Measurements from ENCODE around the gene UNC119. TPM values are rescaled to one million over a fixed set of nuclear protein-coding genes. Genes with fewer than 3 reads are reported as not detected.

The UNC119 gene
- total RNA-seq, 1 donor, result 23.2 TPM

- peak; percentile 98 for DNase-seq (ENCODE audit: insufficient read length, low spot score, missing footprints)
- H3K4me3 ChIP-seq (ENCODE audit: insufficient read depth, low read length), result no peak overlapping the region
- H3K9me3 ChIP-seq (ENCODE audit: low read depth, low read length), result no peaks in the 10 kb centered on the region
- peaks cover 20% of the 10 kb centered on the region for H3K79me2 ChIP-seq (ENCODE audit: insufficient read depth, low read length)
- peaks cover 11% of the 10 kb centered on the region for H3K36me3 ChIP-seq (ENCODE audit: insufficient read depth, low read length)
- H3K27me3 ChIP-seq (ENCODE audit: insufficient read depth, low read length), result no peaks in the 10 kb centered on the region
- H4K20me1 ChIP-seq (ENCODE audit: insufficient read depth, low read length), result peaks cover 39% of the 10 kb centered on the region
- H3K4me2 ChIP-seq (ENCODE audit: insufficient read depth, low read length), result no peak overlapping the region
- H3K27ac ChIP-seq (ENCODE audit: low read depth, low read length), result no peak overlapping the region
- TF ChIP-seq CTCF (IDR thresholded peaks at IDR 0.05; ENCODE audit: extremely low read depth, low read depth, low read length), result peak; percentile 96
- H2AFZ ChIP-seq (ENCODE audit: low read length), result no peak overlapping the region
- H3K4me1 ChIP-seq (ENCODE audit: insufficient read depth, low read length), result peaks cover 5% of the 10 kb centered on the region
Measured at GRCh38 chr17:28547623-28548416, 4.6 kb downstream of the UNC119 start.

DNA sequence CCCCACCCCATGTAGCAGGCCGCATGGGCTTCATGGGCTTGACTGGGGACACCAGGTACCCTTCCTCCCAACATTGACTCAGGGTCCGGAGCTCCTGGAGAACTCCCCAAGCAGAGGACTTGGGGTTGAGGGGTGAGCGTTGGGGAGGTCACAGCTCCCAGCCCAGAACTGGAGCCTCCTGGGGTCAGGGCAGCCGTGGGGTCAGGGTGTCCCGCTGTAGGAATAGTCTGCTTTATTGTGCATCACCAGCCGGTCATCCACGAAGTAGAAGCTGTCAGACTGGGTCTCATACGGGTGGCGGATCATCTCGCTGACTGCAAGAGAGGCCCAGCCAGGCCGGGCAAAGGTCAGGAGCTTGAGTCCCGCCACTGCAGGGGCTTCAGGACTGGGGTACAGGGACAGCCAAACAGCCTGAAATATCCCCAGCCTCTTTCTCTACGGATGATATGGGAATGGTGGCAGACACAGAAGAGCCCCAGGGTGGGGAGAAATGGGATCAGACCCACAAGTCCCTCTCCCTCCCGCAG lies 5.3 kb downstream of the UNC119 start:
- Histone ChIP-seq H3K27ac (ENCODE audit: low read depth, low read length) (no peak overlapping the region), H3K79me2 (ENCODE audit: insufficient read depth, low read length) (peaks cover 20% of the 10 kb centered on the region), H3K36me3 (ENCODE audit: insufficient read depth, low read length) (peaks cover 11% of the 10 kb centered on the region), H3K9me3 (ENCODE audit: low read depth, low read length) (no peaks in the 10 kb centered on the region), H4K20me1 (ENCODE audit: insufficient read depth, low read length) (peaks cover 39% of the 10 kb centered on the region), H3K27me3 (ENCODE audit: insufficient read depth, low read length) (no peaks in the 10 kb centered on the region), H3K4me3 (ENCODE audit: insufficient read depth, low read length) (no peak overlapping the region), H3K4me1 (ENCODE audit: insufficient read depth, low read length) (peaks cover 5% of the 10 kb centered on the region), H2AFZ (ENCODE audit: low read length) (no peak overlapping the region), H3K4me2 (ENCODE audit: insufficient read depth, low read length) (no peak overlapping the region)
- no peak for TF ChIP-seq CTCF (IDR thresholded peaks at IDR 0.05; ENCODE audit: extremely low read depth, low read depth, low read length)
- no peak for DNase-seq (ENCODE audit: insufficient read length, low spot score, missing footprints)

DNA sequence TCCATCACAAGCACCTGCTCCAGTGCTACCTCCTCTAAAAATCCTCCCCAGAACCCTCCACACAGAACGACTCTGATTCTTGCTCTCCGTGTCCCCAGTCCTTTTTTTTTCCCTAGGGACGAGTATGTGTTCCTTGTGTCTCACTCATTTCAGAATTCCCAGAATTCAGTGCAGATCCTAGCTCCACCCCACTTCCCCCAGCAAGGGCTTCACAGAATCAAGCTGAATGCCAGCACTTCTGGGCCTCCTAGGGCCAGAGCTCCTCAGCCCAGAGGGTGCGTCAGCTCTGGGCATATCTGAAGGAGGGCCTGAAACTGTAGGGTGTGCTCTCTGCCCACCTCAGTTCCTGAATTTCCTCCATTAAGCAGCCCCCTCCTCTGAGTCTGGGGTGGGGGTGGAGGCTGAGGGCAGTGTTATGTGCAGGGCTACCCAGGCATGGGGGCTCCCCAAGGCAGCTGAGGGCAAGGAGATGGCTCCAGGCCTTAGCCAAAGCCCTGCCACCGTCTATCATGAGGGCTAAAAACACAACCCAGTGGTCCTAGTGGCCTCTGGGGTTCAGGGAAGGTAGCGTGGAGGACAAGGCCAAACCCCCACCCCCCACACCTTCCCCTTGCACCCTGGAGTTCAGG lies 6.5 kb downstream of the UNC119 start:
- Histone ChIP-seq H3K79me2 (ENCODE audit: insufficient read depth, low read length) (peaks cover 9% of the 10 kb centered on the region), H3K27ac (ENCODE audit: low read depth, low read length) (no peak overlapping the region), H3K9me3 (ENCODE audit: low read depth, low read length) (no peaks in the 10 kb centered on the region), H4K20me1 (ENCODE audit: insufficient read depth, low read length) (peaks cover 29% of the 10 kb centered on the region), H3K4me1 (ENCODE audit: insufficient read depth, low read length) (no peaks in the 10 kb centered on the region), H3K36me3 (ENCODE audit: insufficient read depth, low read length) (peaks cover 11% of the 10 kb centered on the region), H3K27me3 (ENCODE audit: insufficient read depth, low read length) (no peaks in the 10 kb centered on the region), H2AFZ (ENCODE audit: low read length) (no peak overlapping the region), H3K4me3 (ENCODE audit: insufficient read depth, low read length) (no peak overlapping the region), H3K4me2 (ENCODE audit: insufficient read depth, low read length) (no peak overlapping the region)
- no peak for TF ChIP-seq CTCF (IDR thresholded peaks at IDR 0.05; ENCODE audit: extremely low read depth, low read depth, low read length)
- DNase-seq (ENCODE audit: insufficient read length, low spot score, missing footprints), result peak; percentile 68

- no peaks in the 10 kb centered on the region for H3K27me3 ChIP-seq (ENCODE audit: insufficient read depth, low read length)
- H3K9me3 ChIP-seq (ENCODE audit: low read depth, low read length), result no peaks in the 10 kb centered on the region
- H3K36me3 ChIP-seq (ENCODE audit: insufficient read depth, low read length), result peaks cover 11% of the 10 kb centered on the region
- DNase-seq (ENCODE audit: insufficient read length, low spot score, missing footprints), result no peak
- peaks cover 6% of the 10 kb centered on the region for H3K79me2 ChIP-seq (ENCODE audit: insufficient read depth, low read length)
- no peak overlapping the region for H3K4me3 ChIP-seq (ENCODE audit: insufficient read depth, low read length)
- no peak overlapping the region for H2AFZ ChIP-seq (ENCODE audit: low read length)
- peaks cover 21% of the 10 kb centered on the region for H4K20me1 ChIP-seq (ENCODE audit: insufficient read depth, low read length)
- no peak overlapping the region for H3K4me2 ChIP-seq (ENCODE audit: insufficient read depth, low read length)
- H3K4me1 ChIP-seq (ENCODE audit: insufficient read depth, low read length), result no peaks in the 10 kb centered on the region
- H3K27ac ChIP-seq (ENCODE audit: low read depth, low read length), result no peak overlapping the region
- TF ChIP-seq CTCF (IDR thresholded peaks at IDR 0.05; ENCODE audit: extremely low read depth, low read depth, low read length), result no peak
Measured at GRCh38 chr17:28545141-28545503, 7.3 kb downstream of the UNC119 start.
